BJ (cell line): Measurements from ENCODE around the gene SH3YL1. TPM values are rescaled to one million over a fixed set of nuclear protein-coding genes. Genes with fewer than 3 reads are reported as not detected.

ENCODE experiments used
- CTCF ChIA-PET: fragments of 350-600 bp; formaldehyde crosslinking; extraction: SDS; loops from one replicate; lab custom pipeline; 2021; ENCODE audit warnings: antibody characterized with exemption, inconsistent platforms; lab: Yijun Ruan, JAX
- POLR2A ChIA-PET: fragments of 300-600 bp; sonication (Branson Sonifier 250); formaldehyde crosslinking; extraction: SDS; loops from one replicate; lab custom pipeline; 2021; ENCODE audit warnings: antibody characterized with exemption; lab: Charles Lee
- DNase-seq: peaks from one replicate; pipeline ENCODE4 v3.0.0-alpha.2; 2011; ENCODE audit warnings: low read depth
- H3K27me3 ChIP-seq: 2 replicates; pipeline ENCODE4 v1.6.0; 2011; ENCODE audit warnings: low read length; ENCODE audit not compliant: control insufficient read depth, insufficient read depth
- H3K36me3 ChIP-seq: 2 replicates; pipeline ENCODE4 v1.5.1; 2011; ENCODE audit warnings: low read length; ENCODE audit not compliant: control insufficient read depth, insufficient read depth
- H3K4me3 ChIP-seq: 2 replicates; pipeline ENCODE4 v1.5.1; 2011; ENCODE audit warnings: low read depth, mild to moderate bottlenecking, control low read depth, low read length
- polyA plus RNA-seq: library from polyadenylated mRNA; depleted of rRNA; stranded (reverse); fragments of >200 nt; gene quantifications from 2 replicates; pipeline ENCODE4 v1.2.3, GENCODE V29; 2011
- TF ChIP-seq, protein P1 (sequence below): IDR thresholded peaks from 2 replicates; pipeline ENCODE4 v1.5.1; 2011; ENCODE audit warnings: low read depth, mild to moderate bottlenecking, control low read depth, inconsistent platforms, low read length, moderate library complexity; ENCODE audit not compliant: insufficient read depth

The SH3YL1 gene
- polyA plus RNA-seq, 1 experiment = 19.0 TPM

DNA sequence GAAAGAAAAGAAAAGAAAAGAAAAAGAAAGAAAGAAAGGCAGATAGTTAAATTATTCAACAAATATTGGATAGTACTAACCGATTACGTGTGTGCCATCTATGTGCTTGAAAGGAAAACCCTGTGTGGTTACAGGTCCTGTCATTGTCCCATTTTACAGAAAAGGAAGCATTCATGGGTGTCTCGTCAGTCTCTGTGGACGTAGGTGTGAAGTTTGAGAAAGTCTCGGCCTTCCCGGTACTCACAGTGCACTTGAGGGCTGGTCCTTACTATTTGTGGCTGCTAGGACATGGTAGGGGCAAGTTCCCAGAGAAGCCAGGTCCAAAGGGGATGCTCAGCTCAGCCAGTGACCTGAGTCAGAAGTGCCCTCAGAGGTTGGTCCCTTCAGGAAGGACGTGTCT lies 19.3 kb downstream of the SH3YL1 start:
- H3K27me3 ChIP-seq = no peaks in the 10 kb centered on the region
- CTCF ChIA-PET = interaction anchor here (0.7 to 4.2 kb wide), 2 partner anchors 10 to 45 kb away, joined by 3 to 31 read pairs; partner anchors contain the start of gene ALKAL2
- H3K4me3 ChIP-seq = no peak overlapping the region
- TF ChIP-seq, protein P1, sequence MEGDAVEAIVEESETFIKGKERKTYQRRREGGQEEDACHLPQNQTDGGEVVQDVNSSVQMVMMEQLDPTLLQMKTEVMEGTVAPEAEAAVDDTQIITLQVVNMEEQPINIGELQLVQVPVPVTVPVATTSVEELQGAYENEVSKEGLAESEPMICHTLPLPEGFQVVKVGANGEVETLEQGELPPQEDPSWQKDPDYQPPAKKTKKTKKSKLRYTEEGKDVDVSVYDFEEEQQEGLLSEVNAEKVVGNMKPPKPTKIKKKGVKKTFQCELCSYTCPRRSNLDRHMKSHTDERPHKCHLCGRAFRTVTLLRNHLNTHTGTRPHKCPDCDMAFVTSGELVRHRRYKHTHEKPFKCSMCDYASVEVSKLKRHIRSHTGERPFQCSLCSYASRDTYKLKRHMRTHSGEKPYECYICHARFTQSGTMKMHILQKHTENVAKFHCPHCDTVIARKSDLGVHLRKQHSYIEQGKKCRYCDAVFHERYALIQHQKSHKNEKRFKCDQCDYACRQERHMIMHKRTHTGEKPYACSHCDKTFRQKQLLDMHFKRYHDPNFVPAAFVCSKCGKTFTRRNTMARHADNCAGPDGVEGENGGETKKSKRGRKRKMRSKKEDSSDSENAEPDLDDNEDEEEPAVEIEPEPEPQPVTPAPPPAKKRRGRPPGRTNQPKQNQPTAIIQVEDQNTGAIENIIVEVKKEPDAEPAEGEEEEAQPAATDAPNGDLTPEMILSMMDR = no peak
- no peak for DNase-seq
- H3K36me3 ChIP-seq = peaks cover 8% of the 10 kb centered on the region
- POLR2A ChIA-PET = no interaction called here

DNA sequence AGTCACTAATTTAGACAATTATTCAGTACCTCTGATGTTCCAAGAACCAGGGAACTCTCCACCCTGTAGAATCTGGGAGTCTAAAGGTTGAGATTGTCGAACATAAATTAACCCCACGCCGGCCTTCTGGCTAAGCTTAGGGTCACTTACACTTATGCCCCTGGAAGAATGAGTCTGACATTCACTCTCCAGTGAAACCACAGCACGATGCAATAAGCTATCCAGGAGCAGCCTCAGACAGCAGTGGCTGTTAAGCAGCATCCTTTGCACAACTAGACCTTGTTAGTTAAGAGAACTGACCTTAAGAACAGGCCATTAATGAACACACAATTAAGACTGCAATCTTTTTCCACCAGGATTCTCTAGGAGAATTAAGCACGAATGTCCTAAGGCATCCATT lies 25.0 kb downstream of the SH3YL1 start:
- Histone ChIP-seq H3K36me3 (peaks cover 3% of the 10 kb centered on the region; the same call in 1 of the 2 replicates), H3K4me3 (no peak overlapping the region), H3K27me3 (no peaks in the 10 kb centered on the region)
- ChIA-PET CTCF (interaction anchor here (1.8 to 2.0 kb wide), 2 partner anchors 51 kb away, joined by 4 to 6 read pairs; no protein-coding TSS in a partner anchor), POLR2A (no interaction called here)
- TF ChIP-seq, protein P1 = no peak
- DNase-seq = no peak

DNA sequence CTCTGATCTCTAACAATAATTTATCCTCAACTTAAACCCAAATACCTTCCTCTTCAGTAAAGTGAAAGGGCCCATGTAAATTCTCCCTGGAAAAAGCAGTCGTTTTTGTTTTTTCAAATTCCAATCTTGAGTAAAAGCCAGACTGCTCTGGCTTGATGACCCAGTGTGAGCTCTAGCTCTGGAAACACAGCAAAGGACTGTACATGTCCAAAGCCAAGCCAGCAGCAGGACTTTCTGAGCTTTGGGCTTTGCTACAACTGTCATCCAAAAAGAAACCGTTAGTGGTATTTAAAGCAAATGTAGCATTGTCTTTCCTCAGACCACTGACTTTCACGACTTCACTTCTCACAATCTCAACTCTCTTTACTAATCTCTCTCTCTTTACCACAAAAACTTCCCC lies 25.4 kb downstream of the SH3YL1 start:
- no peak for DNase-seq
- CTCF ChIA-PET = interaction anchor here (0.7 to 1.8 kb wide), 4 partner anchors 9 to 702 kb away, joined by 3 to 6 read pairs (median 4); no protein-coding TSS in a partner anchor
- H3K4me3 ChIP-seq = no peak overlapping the region

DNA sequence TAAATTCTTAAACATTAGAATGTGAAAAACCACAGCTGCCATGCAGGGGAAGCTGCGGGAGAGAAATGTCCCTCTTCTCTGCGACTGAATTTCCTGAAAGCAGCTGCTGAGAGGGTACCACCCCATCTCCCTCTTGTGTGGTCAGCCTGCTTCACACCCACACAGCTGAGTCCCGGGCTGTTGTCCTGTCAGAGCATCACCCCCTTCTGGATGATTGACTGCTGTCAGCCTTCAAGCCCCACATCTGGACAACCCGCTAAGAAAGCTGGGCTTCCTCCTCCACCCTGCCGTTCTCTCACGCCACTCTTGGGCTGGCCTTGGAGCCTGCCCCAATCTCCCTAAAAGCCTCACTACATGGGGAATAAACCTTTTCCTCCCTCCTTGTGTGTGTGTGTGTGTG lies 26.0 kb downstream of the SH3YL1 start:
- TF ChIP-seq, protein P1 = no peak
- DNase-seq = no peak
- ChIA-PET POLR2A (no interaction called here), CTCF (interaction anchor here (0.7 to 1.8 kb wide), 4 partner anchors 9 to 703 kb away, joined by 3 to 6 read pairs (median 4); no protein-coding TSS in a partner anchor)
- Histone ChIP-seq H3K27me3 (no peaks in the 10 kb centered on the region), H3K36me3 (peaks cover 3% of the 10 kb centered on the region; the same call in 1 of the 2 replicates), H3K4me3 (no peak overlapping the region)

More for the DNA sequence above, 25.4 kb downstream of the SH3YL1 start:
- POLR2A ChIA-PET = no interaction called here
- Histone ChIP-seq H3K27me3 (no peaks in the 10 kb centered on the region), H3K36me3 (peaks cover 3% of the 10 kb centered on the region; the same call in 1 of the 2 replicates)
- TF ChIP-seq, protein P1 = no peak

DNA sequence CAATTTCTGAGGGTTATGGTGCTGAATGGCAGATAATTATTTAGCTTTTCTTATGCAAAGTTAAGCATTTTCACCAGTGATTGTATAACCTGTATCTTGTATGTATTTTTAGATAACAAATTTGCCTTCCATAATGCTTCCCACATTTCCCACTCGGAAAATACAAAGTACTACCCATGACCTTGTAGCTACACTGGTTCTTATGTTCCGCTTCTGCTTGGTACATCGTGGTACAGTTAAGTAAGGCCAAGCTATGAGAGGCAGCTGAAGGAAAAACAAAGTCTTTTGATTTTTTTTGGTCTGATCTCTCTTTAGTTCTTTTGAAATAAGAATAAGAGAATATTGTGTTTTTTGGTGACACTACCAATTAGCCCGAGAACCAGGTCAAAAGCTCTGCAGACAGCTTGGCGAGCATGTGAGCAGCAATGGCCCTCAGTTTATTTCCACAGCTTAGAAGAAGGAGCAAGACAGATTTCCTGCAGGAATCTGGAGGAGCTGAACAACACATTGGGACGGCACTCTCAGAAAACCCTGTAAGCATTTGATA lies 26.8 kb downstream of the SH3YL1 start:
- DNase-seq = no peak
- ChIA-PET POLR2A (no interaction called here), CTCF (interaction anchor here (1.1 to 1.8 kb wide), 3 partner anchors 10 to 53 kb away, joined by 3 to 8 read pairs (median 4); no protein-coding TSS in a partner anchor)
- peaks cover 3% of the 10 kb centered on the region; the same call in 1 of the 2 replicates for H3K36me3 ChIP-seq
- no peak overlapping the region for H3K4me3 ChIP-seq
- TF ChIP-seq, protein P1 = no peak
- H3K27me3 ChIP-seq = no peaks in the 10 kb centered on the region
